NCI-H526 treated with DMSO at 0.1 percent for 48 hours (cell line): ENCODE data around the gene KLHL41.
A peak's percentile ranks its signal among the peaks of the same experiment; 100 is the strongest.
"Not testable (repeated sequence)": the region's sequence is repeated elsewhere in the genome, so short reads cannot be mapped to it uniquely, and the experiment has no call there.

Source experiments
- DNase-seq: peaks from one replicate; lab custom pipeline; 2025; lab: John Stamatoyannopoulos, UW

The KLHL41 gene

GRCh38 chr2:169572821-169573159, 63.3 kb downstream of the KLHL41 start:
- no peak for DNase-seq

- peak; percentile 89 for DNase-seq
Observed at GRCh38 chr2:169573160-169573973, 63.9 kb downstream of the KLHL41 start, which contains the start of gene FASTKD1. Gene FASTKD1, minus strand, starts transcription at chr2:169573865. Its CDS starts 1,836 bp downstream, at chr2:169572029.

GRCh38 chr2:169573974-169574299, 64.4 kb downstream of the KLHL41 start:
- DNase-seq: no peak

- not testable (repeated sequence) for DNase-seq
Observed at GRCh38 chr2:169574539-169574938, 65.0 kb downstream of the KLHL41 start.

GRCh38 chr2:169575264-169575663, 65.8 kb downstream of the KLHL41 start:
- not testable (repeated sequence) for DNase-seq
